ENCODE data around the gene MSI2. TPM values are rescaled to one million over a fixed set of nuclear protein-coding genes. Genes with fewer than 3 reads are reported as not detected.

MSI2 gene
- total RNA-seq, 1 donor from 2014 or later = 181 TPM

GRCh38 chr17:57726213-57726790 lies 470.0 kb downstream of the MSI2 start:
- H3K36me3 Mint-ChIP-seq (ENCODE audit: low read depth) = no peaks in the 10 kb centered on the region
- no peak for DNase-seq (ENCODE audit: low spot score)
- intact Hi-C loops (cut with micrococcal nuclease) = no loop called here
- no peaks in the 10 kb centered on the region for H3K4me1 Mint-ChIP-seq (ENCODE audit: low read depth)
- peaks cover 9% of the 10 kb centered on the region for H3K27me3 Mint-ChIP-seq (ENCODE audit: low read depth)
- H3K9me3 Mint-ChIP-seq = no peaks in the 10 kb centered on the region
- H3K27ac Mint-ChIP-seq = no peak overlapping the region
- H3K4me3 Mint-ChIP-seq (ENCODE audit: low read depth) = no peak overlapping the region

GRCh38 chr17:57726838-57727237 lies 470.5 kb downstream of the MSI2 start:
- Mint-ChIP-seq H3K27ac (no peak overlapping the region), H3K36me3 (ENCODE audit: low read depth) (no peaks in the 10 kb centered on the region), H3K27me3 (ENCODE audit: low read depth) (peaks cover 14% of the 10 kb centered on the region), H3K4me3 (ENCODE audit: low read depth) (no peak overlapping the region), H3K4me1 (ENCODE audit: low read depth) (no peaks in the 10 kb centered on the region), H3K9me3 (no peaks in the 10 kb centered on the region)
- intact Hi-C loops (cut with micrococcal nuclease) = no loop called here
- no peak for DNase-seq (ENCODE audit: low spot score)

GRCh38 chr17:57727630-57728175 lies 471.4 kb downstream of the MSI2 start:
- intact Hi-C loops (cut with micrococcal nuclease) = no loop called here
- Mint-ChIP-seq H3K9me3 (no peaks in the 10 kb centered on the region), H3K36me3 (ENCODE audit: low read depth) (no peaks in the 10 kb centered on the region), H3K4me3 (ENCODE audit: low read depth) (no peak overlapping the region), H3K4me1 (ENCODE audit: low read depth) (no peaks in the 10 kb centered on the region), H3K27me3 (ENCODE audit: low read depth) (peaks cover 17% of the 10 kb centered on the region), H3K27ac (no peak overlapping the region)
- DNase-seq (ENCODE audit: low spot score) = no peak

GRCh38 chr17:57730026-57730701 lies 473.8 kb downstream of the MSI2 start:
- no peaks in the 10 kb centered on the region for H3K4me1 Mint-ChIP-seq (ENCODE audit: low read depth)
- peaks cover 26% of the 10 kb centered on the region for H3K27me3 Mint-ChIP-seq (ENCODE audit: low read depth)
- no peaks in the 10 kb centered on the region for H3K36me3 Mint-ChIP-seq (ENCODE audit: low read depth)
- intact Hi-C loops (cut with micrococcal nuclease) = no loop called here
- H3K27ac Mint-ChIP-seq = no peak overlapping the region
- DNase-seq (ENCODE audit: low spot score) = no peak
- no peak overlapping the region for H3K4me3 Mint-ChIP-seq (ENCODE audit: low read depth)
- no peaks in the 10 kb centered on the region for H3K9me3 Mint-ChIP-seq

GRCh38 chr17:57732062-57732461 lies 475.7 kb downstream of the MSI2 start:
- DNase-seq (ENCODE audit: low spot score) = no peak
- H3K27me3 Mint-ChIP-seq (ENCODE audit: low read depth) = peaks cover 26% of the 10 kb centered on the region
- H3K4me3 Mint-ChIP-seq (ENCODE audit: low read depth) = no peak overlapping the region
- intact Hi-C loops (cut with micrococcal nuclease) = no loop called here
- no peaks in the 10 kb centered on the region for H3K9me3 Mint-ChIP-seq
- H3K4me1 Mint-ChIP-seq (ENCODE audit: low read depth) = no peaks in the 10 kb centered on the region
- no peak overlapping the region for H3K27ac Mint-ChIP-seq
- no peaks in the 10 kb centered on the region for H3K36me3 Mint-ChIP-seq (ENCODE audit: low read depth)

GRCh38 chr17:57733085-57733484 lies 476.8 kb downstream of the MSI2 start:
- no peak overlapping the region for H3K27ac Mint-ChIP-seq
- no peak for DNase-seq (ENCODE audit: low spot score)
- peaks cover 26% of the 10 kb centered on the region for H3K27me3 Mint-ChIP-seq (ENCODE audit: low read depth)
- H3K4me1 Mint-ChIP-seq (ENCODE audit: low read depth) = no peaks in the 10 kb centered on the region
- H3K36me3 Mint-ChIP-seq (ENCODE audit: low read depth) = no peaks in the 10 kb centered on the region
- H3K4me3 Mint-ChIP-seq (ENCODE audit: low read depth) = no peak overlapping the region
- no peaks in the 10 kb centered on the region for H3K9me3 Mint-ChIP-seq
- intact Hi-C loops (cut with micrococcal nuclease) = no loop called here

Other genes starting within 250 kb of the MSI2 start
- gene AKAP1, start 171.3 kb upstream of the MSI2 start, total RNA-seq = 38.7 and 45.0 TPM in 2 replicates

Data from activated T-helper 2 cell treated with anti-CD3 and anti-CD28 coated beads, Interferon-gamma antibody, Interleukin-2, Interleukin-4, amounts not matched to agents 10 μg/mL and 5 μg/mL and 100 μg/mL, durations not matched to agents 14 hours and 24 hours and 36 hours (primary cell).